GM06990 (cell line): ENCODE measurements around the gene DNAH17.

Source experiments
- DNase-seq: peaks from one replicate; pipeline ENCODE4 v3.0.0-alpha.2; 2011; ENCODE audit not compliant: insufficient read length; ENCODE audit errors: extremely low read depth
- H3K27me3 ChIP-seq: replicated peaks from 2 replicates; pipeline ENCODE4 v1.6.0; 2011; ENCODE audit warnings: low read length; ENCODE audit not compliant: control insufficient read depth, insufficient read depth
- H3K36me3 ChIP-seq: 2 replicates; pipeline ENCODE4 v1.5.1; 2011; ENCODE audit warnings: low read length; ENCODE audit not compliant: control insufficient read depth, insufficient read depth
- H3K4me3 ChIP-seq: replicated peaks from 2 replicates; pipeline ENCODE4 v1.5.1; 2011; ENCODE audit warnings: low read depth, mild to moderate bottlenecking, control low read depth, low read length
- TF ChIP-seq, protein P1 (sequence below): IDR thresholded peaks from 2 replicates; pipeline ENCODE4 v1.5.1; 2011; ENCODE audit warnings: low read length, control low read depth, mild to moderate bottlenecking, inconsistent platforms; ENCODE audit not compliant: insufficient read depth, poor library complexity, severe bottlenecking

The DNAH17 gene

DNA sequence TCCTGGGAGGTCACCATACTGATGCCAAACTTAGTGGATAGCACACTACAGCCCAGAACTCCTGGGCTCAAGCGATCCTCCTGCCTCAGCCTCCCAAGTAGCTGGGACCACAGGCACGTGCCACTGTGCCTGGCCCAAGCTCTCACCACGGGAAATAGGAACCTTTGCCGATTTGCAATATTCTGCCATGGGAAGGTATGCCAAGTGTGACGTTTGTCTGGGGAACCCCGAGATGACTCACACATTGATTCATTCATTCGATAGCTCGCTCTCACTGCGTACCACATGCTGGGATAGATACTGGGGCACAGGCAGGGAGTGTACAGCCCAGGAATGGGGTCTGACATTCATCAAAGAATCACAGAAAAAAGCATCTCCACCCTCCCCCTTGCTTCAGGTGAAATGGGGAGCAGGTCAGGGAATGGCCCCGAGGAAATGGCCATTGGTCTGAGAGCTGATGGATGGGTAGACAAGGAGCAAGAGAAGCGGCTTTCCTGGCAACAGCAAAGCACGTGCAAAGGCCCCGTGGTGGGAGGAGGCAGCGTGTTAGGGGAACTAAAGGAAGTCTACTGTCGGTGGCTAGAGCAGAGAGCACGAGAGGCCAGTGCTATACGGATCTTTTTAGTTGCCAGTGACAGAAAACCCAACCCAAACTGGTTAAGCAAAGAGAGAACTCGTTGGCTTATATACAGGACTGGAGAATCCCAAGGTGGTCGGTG is 44.1 kb downstream of the DNAH17 start:
- Histone ChIP-seq H3K36me3 (no peaks in the 10 kb centered on the region), H3K27me3 (no peaks in the 10 kb centered on the region; the same call in 1 of the 2 replicates)
- DNase-seq = no peak

DNA sequence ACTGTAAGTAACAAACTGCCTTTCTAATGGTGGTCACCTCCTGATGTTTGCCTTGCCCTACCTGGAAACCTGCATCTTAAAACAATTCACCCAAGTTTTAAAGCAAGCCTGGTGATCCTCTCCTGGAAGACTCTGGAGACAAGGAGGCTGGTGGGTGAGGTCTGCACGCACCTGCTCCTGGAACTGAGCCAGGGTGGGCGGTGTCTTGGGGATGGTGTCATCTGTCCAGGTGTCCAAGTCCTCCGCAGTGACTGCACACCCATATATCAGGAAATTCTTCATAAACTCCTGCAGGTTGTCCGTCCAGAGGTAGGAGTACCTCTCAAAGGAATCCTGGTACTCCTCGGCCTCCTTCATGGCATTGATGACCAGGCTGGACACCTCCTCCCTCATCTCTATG is 44.9 kb downstream of the DNAH17 start:
- no peak for DNase-seq
- TF ChIP-seq, protein P1, sequence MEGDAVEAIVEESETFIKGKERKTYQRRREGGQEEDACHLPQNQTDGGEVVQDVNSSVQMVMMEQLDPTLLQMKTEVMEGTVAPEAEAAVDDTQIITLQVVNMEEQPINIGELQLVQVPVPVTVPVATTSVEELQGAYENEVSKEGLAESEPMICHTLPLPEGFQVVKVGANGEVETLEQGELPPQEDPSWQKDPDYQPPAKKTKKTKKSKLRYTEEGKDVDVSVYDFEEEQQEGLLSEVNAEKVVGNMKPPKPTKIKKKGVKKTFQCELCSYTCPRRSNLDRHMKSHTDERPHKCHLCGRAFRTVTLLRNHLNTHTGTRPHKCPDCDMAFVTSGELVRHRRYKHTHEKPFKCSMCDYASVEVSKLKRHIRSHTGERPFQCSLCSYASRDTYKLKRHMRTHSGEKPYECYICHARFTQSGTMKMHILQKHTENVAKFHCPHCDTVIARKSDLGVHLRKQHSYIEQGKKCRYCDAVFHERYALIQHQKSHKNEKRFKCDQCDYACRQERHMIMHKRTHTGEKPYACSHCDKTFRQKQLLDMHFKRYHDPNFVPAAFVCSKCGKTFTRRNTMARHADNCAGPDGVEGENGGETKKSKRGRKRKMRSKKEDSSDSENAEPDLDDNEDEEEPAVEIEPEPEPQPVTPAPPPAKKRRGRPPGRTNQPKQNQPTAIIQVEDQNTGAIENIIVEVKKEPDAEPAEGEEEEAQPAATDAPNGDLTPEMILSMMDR = no peak
- H3K4me3 ChIP-seq = no peak overlapping the region
- H3K27me3 ChIP-seq = no peaks in the 10 kb centered on the region; the same call in 1 of the 2 replicates
- H3K36me3 ChIP-seq = no peaks in the 10 kb centered on the region

More for the DNA sequence above, 44.1 kb downstream of the DNAH17 start:
- TF ChIP-seq, protein P1 = no peak
- H3K4me3 ChIP-seq = no peak overlapping the region

DNA sequence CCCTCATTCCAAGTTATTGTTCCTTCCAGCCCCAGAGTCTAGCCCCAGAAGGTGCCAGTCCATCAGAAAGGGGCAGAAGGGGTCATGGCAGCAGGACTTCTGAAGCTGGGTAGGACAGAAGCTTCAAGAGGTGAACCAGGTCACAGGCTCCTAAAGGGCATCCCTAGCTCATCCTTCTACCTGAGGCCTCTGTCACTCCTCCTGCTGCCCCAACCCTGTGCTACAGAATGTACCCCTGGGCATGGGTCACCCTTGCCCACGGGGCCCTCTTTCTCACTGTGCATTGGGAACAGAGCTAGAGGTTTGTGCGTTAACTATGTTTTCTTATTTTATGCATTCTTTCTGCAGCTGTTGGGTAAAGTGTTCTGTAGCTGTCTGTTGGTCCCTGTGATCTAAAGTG is 46.5 kb downstream of the DNAH17 start:
- no peaks in the 10 kb centered on the region for H3K36me3 ChIP-seq
- TF ChIP-seq, protein P1 = no peak
- DNase-seq = no peak
- H3K4me3 ChIP-seq = no peak overlapping the region
- H3K27me3 ChIP-seq = no peaks in the 10 kb centered on the region; the same call in 1 of the 2 replicates

DNA sequence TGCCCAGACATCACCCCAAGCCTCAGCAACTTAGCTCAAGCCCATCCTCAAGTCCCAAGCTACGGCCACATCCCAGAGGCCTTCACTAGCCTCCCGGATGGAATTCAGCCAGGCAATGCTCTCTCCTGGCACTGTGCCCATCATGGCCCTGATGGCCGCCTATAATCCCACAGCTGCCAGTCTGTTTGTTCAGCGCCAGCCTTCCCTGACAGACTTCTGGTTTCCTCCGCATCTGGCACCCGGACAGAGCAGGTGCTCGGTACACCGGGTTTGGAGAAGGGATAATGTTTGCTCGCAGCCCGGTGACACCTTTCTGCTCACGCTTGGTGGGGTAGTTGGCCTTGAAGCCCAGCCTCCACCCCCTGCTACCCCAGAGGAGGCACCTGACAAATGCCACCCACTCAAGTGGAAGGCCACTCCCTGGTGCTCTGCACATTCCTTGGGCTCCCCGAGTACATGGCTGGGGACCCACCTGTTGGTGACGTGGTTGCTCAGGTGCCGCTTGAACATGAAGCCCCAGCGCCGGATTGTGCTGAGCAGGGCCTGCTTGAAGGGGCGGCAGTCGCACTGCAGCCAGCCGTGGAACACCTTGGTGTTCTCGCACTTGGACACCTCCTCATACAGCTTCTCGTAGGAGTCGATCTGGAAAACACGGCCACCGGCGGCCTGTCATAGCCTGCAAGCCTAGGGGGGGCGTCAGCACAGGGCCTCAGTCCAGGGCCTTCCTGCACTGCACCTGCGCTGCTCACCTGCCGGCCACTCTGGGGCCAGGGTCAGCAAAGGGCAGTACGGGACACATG is 47.1 kb downstream of the DNAH17 start:
- H3K36me3 ChIP-seq = no peaks in the 10 kb centered on the region
- H3K27me3 ChIP-seq = no peaks in the 10 kb centered on the region; the same call in 1 of the 2 replicates
- TF ChIP-seq, protein P1 = no peak
- no peak for DNase-seq
- no peak overlapping the region for H3K4me3 ChIP-seq

DNA sequence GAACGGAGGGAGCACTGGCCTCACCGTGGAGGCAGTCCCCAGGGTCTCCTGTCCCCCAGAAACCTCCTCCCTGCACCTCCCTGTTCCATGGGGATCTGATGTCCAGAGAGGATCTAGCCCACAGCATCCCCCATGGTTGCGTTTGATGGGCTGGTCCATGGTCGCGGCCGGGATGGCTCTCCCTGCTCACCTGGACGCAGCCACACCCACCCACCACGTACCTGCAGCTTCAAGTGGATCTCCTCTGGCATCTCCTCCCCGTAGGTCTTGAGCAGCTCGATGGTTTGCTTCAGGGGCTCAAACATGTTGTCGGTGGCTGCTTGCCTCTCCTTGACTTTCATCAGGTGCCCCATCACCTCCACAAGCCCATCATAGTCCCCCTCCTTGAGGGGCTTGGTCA is 47.9 kb downstream of the DNAH17 start:
- no peaks in the 10 kb centered on the region for H3K36me3 ChIP-seq
- TF ChIP-seq, protein P1 = no peak
- H3K27me3 ChIP-seq = no peaks in the 10 kb centered on the region; the same call in 1 of the 2 replicates
- H3K4me3 ChIP-seq = no peak overlapping the region
- no peak for DNase-seq
